ENCODE data around the gene TGFB1I1.
"Not testable (repeated sequence)": the region's sequence is repeated elsewhere in the genome, so short reads cannot be mapped to it uniquely, and the experiment has no call there.

TGFB1I1 gene

GRCh38 chr16:31501226-31501965 lies 29.4 kb downstream of the TGFB1I1 start:
- H3K36me3 ChIP-seq (ENCODE audit: control insufficient read depth, insufficient read depth, low read length), result no peaks in the 10 kb centered on the region
- H3K9ac ChIP-seq, result no peak overlapping the region
- no peak overlapping the region for H3K27ac ChIP-seq

GRCh38 chr16:31501966-31502348 lies 30.0 kb downstream of the TGFB1I1 start:
- no peak overlapping the region for H2AFZ ChIP-seq
- no peak overlapping the region for H3K4me3 ChIP-seq (ENCODE audit: low read depth, low read length)
- peaks cover 28% of the 10 kb centered on the region for H3K79me2 ChIP-seq
- no peak overlapping the region for H3K4me2 ChIP-seq (ENCODE audit: low read length)
- H3K27ac ChIP-seq, result no peak overlapping the region
- no peaks in the 10 kb centered on the region for H3K9me3 ChIP-seq (ENCODE audit: control insufficient read depth, low read length)
- TF ChIP-seq CTCF (IDR thresholded peaks at IDR 0.05), result no peak
- no peak overlapping the region for H3K9ac ChIP-seq
- H3K27me3 ChIP-seq (ENCODE audit: control insufficient read depth, insufficient read depth, low read length), result no peaks in the 10 kb centered on the region
- H3K36me3 ChIP-seq (ENCODE audit: control insufficient read depth, insufficient read depth, low read length), result no peaks in the 10 kb centered on the region
- peaks cover 3% of the 10 kb centered on the region for H3K4me1 ChIP-seq

More at GRCh38 chr16:31501226-31501965, 29.4 kb downstream of the TGFB1I1 start:
- no peaks in the 10 kb centered on the region for H3K4me1 ChIP-seq
- H3K4me2 ChIP-seq (ENCODE audit: low read length), result no peak overlapping the region
- H3K9me3 ChIP-seq (ENCODE audit: control insufficient read depth, low read length), result no peaks in the 10 kb centered on the region
- H3K4me3 ChIP-seq (ENCODE audit: low read depth, low read length), result no peak overlapping the region
- peaks cover 28% of the 10 kb centered on the region for H3K79me2 ChIP-seq
- no peaks in the 10 kb centered on the region for H3K27me3 ChIP-seq (ENCODE audit: control insufficient read depth, insufficient read depth, low read length)
- no peak for TF ChIP-seq CTCF (IDR thresholded peaks at IDR 0.05)
- no peak overlapping the region for H2AFZ ChIP-seq

- Histone ChIP-seq H3K4me1 (peaks cover 3% of the 10 kb centered on the region), H2AFZ (no peak overlapping the region), H3K36me3 (ENCODE audit: control insufficient read depth, insufficient read depth, low read length) (no peaks in the 10 kb centered on the region), H3K9me3 (ENCODE audit: control insufficient read depth, low read length) (no peaks in the 10 kb centered on the region), H3K4me3 (ENCODE audit: low read depth, low read length) (no peak overlapping the region), H3K79me2 (peaks cover 25% of the 10 kb centered on the region), H3K27ac (no peak overlapping the region), H3K27me3 (ENCODE audit: control insufficient read depth, insufficient read depth, low read length) (no peaks in the 10 kb centered on the region), H3K9ac (no peak overlapping the region), H3K4me2 (ENCODE audit: low read length) (no peak overlapping the region)
- no peak for TF ChIP-seq CTCF (IDR thresholded peaks at IDR 0.05)
Observed at GRCh38 chr16:31502981-31503380, 31.0 kb downstream of the TGFB1I1 start.

- H3K36me3 ChIP-seq (ENCODE audit: control insufficient read depth, insufficient read depth, low read length); H3K27ac ChIP-seq: not testable (repeated sequence)
Observed at GRCh38 chr16:31503555-31503954, 31.6 kb downstream of the TGFB1I1 start.

GRCh38 chr16:31504159-31504558 lies 32.2 kb downstream of the TGFB1I1 start:
- TF ChIP-seq CTCF (IDR thresholded peaks at IDR 0.05), result no peak
- Histone ChIP-seq H3K27me3 (ENCODE audit: control insufficient read depth, insufficient read depth, low read length) (no peaks in the 10 kb centered on the region), H2AFZ (no peak overlapping the region), H3K9me3 (ENCODE audit: control insufficient read depth, low read length) (no peaks in the 10 kb centered on the region), H3K9ac (no peak overlapping the region), H3K79me2 (peaks cover 19% of the 10 kb centered on the region), H3K36me3 (ENCODE audit: control insufficient read depth, insufficient read depth, low read length) (no peaks in the 10 kb centered on the region), H3K4me3 (ENCODE audit: low read depth, low read length) (no peak overlapping the region), H3K4me1 (peaks cover 3% of the 10 kb centered on the region), H3K4me2 (ENCODE audit: low read length) (no peak overlapping the region), H3K27ac (no peak overlapping the region)

More at GRCh38 chr16:31503555-31503954, 31.6 kb downstream of the TGFB1I1 start:
- not testable (repeated sequence) for H3K9me3 ChIP-seq (ENCODE audit: control insufficient read depth, low read length); H3K27me3 ChIP-seq (ENCODE audit: control insufficient read depth, insufficient read depth, low read length); H3K4me3 ChIP-seq (ENCODE audit: low read depth, low read length); H2AFZ ChIP-seq; H3K4me2 ChIP-seq (ENCODE audit: low read length); H3K9ac ChIP-seq; H3K4me1 ChIP-seq
- H3K79me2 ChIP-seq, result peaks cover 22% of the 10 kb centered on the region

All from parathyroid adenoma (tissue), 2 donors.